ENCODE results near the gene ZNF556.

ZNF556 gene

GRCh38 chr19:2906631-2907195 lies 39.6 kb downstream of the ZNF556 start:
- H3K4me3 ChIP-seq (ENCODE audit: low read depth, low read length), result no peak overlapping the region
- no peak for TF ChIP-seq CTCF (IDR thresholded peaks at IDR 0.05; ENCODE audit: control insufficient read depth, extremely low read depth, insufficient read depth)
- no peak for DNase-seq (ENCODE audit: low read depth)

- no peak for TF ChIP-seq CTCF (IDR thresholded peaks at IDR 0.05; ENCODE audit: control insufficient read depth, extremely low read depth, insufficient read depth)
- no peak for DNase-seq (ENCODE audit: low read depth)
- H3K4me3 ChIP-seq (ENCODE audit: low read depth, low read length), result no peak overlapping the region
Measured at GRCh38 chr19:2912306-2912705, 45.2 kb downstream of the ZNF556 start.

DNA sequence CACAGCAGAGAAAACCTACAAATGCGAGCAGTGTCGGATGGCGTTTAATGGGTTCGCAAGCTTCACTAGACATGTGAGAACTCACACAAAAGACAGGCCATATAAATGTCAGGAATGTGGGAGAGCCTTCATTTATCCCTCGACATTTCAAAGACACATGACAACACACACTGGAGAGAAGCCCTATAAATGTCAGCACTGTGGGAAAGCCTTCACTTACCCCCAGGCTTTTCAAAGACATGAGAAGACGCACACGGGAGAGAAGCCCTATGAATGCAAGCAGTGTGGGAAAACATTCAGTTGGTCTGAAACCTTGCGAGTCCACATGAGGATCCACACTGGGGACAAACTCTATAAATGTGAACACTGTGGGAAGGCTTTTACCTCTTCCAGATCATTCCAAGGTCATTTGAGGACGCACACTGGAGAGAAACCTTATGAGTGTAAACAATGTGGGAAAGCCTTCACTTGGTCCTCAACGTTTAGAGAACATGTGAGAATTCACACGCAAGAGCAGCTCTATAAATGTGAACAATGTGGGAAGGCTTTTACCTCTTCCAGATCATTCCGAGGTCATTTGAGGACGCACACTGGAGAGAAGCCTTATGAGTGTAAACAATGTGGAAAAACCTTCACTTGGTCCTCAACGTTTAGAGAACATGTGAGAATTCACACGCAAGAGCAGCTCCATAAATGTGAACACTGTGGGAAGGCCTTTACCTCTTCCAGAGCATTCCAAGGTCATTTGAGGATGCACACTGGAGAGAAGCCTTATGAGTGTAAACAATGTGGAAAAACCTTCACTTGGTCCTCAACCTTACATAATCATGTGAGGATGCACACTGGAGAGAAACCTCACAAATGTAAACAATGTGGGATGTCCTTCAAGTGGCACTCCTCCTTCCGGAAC lies 50.4 kb downstream of the ZNF556 start:
- DNase-seq (ENCODE audit: low read depth), result no peak
- H3K4me3 ChIP-seq (ENCODE audit: low read depth, low read length), result no peak overlapping the region

GRCh38 chr19:2922987-2923386 lies 55.9 kb downstream of the ZNF556 start:
- no peak overlapping the region for H3K4me3 ChIP-seq (ENCODE audit: low read depth, low read length)
- no peak for TF ChIP-seq CTCF (IDR thresholded peaks at IDR 0.05; ENCODE audit: control insufficient read depth, extremely low read depth, insufficient read depth)
- no peak for DNase-seq (ENCODE audit: low read depth)

More for the DNA sequence above, 50.4 kb downstream of the ZNF556 start:
- TF ChIP-seq CTCF (IDR thresholded peaks at IDR 0.05; ENCODE audit: control insufficient read depth, extremely low read depth, insufficient read depth), result no peak

DNA sequence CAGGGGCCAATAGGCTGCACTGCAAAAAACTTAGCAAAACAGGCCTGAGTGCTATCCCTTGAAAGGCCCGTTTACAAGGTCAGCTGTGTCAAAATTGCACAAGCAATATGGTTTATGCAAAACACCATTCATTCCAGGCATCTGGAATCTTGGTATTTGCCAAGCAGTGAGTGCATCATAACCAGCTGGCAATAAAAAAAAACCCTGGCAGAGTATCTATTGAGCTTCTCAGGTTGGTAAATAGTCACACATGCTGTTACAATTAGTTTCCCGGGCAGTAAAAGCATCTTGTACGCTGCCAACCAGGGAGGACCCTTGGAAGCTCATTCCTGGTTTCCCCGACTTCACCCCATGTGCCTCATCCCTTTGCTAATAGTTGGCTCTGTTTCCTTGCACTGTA lies 56.4 kb downstream of the ZNF556 start:
- H3K4me3 ChIP-seq (ENCODE audit: low read depth, low read length), result no peak overlapping the region
- no peak for TF ChIP-seq CTCF (IDR thresholded peaks at IDR 0.05; ENCODE audit: control insufficient read depth, extremely low read depth, insufficient read depth)
- peak; percentile 87 for DNase-seq (ENCODE audit: low read depth)

DNA sequence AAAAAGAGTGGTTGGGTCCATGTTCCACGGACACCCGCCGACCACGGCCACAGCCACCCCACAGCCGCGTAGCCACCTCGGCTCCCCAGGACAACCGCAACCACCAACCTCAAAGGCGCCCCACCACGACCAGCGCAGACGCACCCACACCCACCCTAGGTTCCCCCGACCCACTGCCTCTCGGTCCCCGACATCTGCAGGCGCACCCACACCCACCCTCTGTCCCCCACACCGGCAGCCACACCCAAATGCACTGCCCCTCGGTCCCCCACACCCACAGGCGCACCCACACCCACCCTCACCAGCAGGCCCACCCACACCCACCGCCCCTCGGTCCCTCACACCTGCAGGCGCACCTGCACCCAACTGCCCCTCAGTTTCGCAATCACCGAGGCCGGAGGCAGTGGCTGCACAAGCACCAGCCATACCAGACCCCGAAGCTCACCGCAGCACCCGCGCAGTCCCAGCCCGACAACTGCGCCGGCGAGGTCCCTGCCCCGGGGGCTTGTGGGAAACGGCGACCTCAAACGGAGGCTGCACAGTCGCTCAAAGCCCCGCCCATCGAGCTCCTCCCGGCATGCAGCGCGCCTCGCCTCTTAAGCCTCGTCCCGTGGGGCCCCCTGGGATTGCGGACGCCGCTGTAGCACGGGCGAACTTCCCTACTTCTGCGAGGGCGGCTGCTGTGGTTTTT lies 59.4 kb downstream of the ZNF556 start:
- no peak overlapping the region for H3K4me3 ChIP-seq (ENCODE audit: low read depth, low read length)
- TF ChIP-seq CTCF (IDR thresholded peaks at IDR 0.05; ENCODE audit: control insufficient read depth, extremely low read depth, insufficient read depth), result no peak
- DNase-seq (ENCODE audit: low read depth), result no peak
